Keratinocyte (primary cell): ENCODE results near the gene NEIL1.
"Not testable (repeated sequence)": the region's sequence is repeated elsewhere in the genome, so short reads cannot be mapped to it uniquely, and the experiment has no call there.

Experiments used
- CTCF ChIP-seq, 3 experiments: IDR thresholded peaks in 1 of 3; conservative IDR thresholded peaks in 1 of 3; optimal IDR thresholded peaks in 1 of 3; 2 replicates in 2 of 3; 3 replicates in 1 of 3; pipeline versions ENCODE3 to v1.5.1; 2011; ENCODE audit warnings: low read length in 3 of 3, mild to moderate bottlenecking in 3 of 3, moderate library complexity in 2 of 3, control low read depth in 1 of 3, inconsistent platforms in 1 of 3; ENCODE audit not compliant: insufficient read depth in 2 of 3; ENCODE audit errors: extremely low read depth in 1 of 3
- EZH2 ChIP-seq: IDR thresholded peaks from one replicate; pipeline ENCODE4 v1.6.1; 2012; ENCODE audit warnings: inconsistent platforms, mild to moderate bottlenecking, low read length, moderate library complexity

- not testable (repeated sequence) for TF ChIP-seq CTCF (optimal IDR thresholded peaks at IDR 0.05 in 1 of 3, IDR thresholded peaks at IDR 0.05 in 1 of 3, conservative IDR thresholded peaks at IDR 0.05 in 1 of 3; ENCODE audit: extremely low read depth in 1 of 3, insufficient read depth in 2 of 3, low read length in 3 of 3); EZH2
Observed at GRCh38 chr15:75333654-75334419, 13.0 kb upstream of the NEIL1 start.
